Mammary epithelial cell (primary cell): Measurements from ENCODE around the gene ZNF750.

ENCODE experiments used
- CTCF ChIP-seq, 2 donors: IDR thresholded peaks in 1 of 2; conservative IDR thresholded peaks in 1 of 2; 2 replicates each; pipeline ENCODE4 v1.5.1; 2011 to 2012; ENCODE audit warnings: inconsistent platforms in 2 of 2, low read length in 2 of 2, mild to moderate bottlenecking in 2 of 2, control low read depth in 1 of 2, low read depth in 1 of 2; ENCODE audit not compliant: insufficient read depth in 1 of 2; ENCODE audit errors: extremely low read depth in 1 of 2
- EZH2 ChIP-seq: IDR thresholded peaks from 2 replicates; pipeline ENCODE4 v1.6.1; 2012; ENCODE audit warnings: low read length, inconsistent platforms, borderline replicate concordance

DNA sequence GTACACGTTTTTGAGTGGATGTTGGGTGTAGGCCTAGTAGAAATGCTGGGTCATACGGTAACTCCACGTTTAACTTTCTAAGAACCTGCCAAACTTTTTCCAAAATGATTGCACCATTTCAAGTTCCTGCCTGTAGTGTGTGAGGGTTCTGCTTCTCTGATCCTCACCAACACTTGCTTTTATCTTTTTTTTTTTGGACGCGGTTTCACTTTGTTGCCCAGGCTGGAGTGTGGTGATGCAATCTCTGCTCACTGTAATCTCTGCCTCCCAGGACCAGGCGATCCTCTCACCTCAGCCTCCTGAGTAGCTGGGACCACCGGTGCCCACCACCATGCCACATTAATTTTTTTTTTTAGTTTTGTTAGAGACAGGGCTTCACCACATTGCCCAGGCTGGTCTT lies 23.5 kb downstream of the ZNF750 start:
- no peak for TF ChIP-seq EZH2
- no peak for TF ChIP-seq CTCF (conservative IDR thresholded peaks at IDR 0.05 in 1 of 2, IDR thresholded peaks at IDR 0.05 in 1 of 2; ENCODE audit: extremely low read depth in 1 of 2, insufficient read depth in 1 of 2, low read depth in 1 of 2, low read length in 2 of 2)
